Measurements from ENCODE around the gene NTM.

NTM gene

GRCh38 chr11:132231656-132232347 is 861.4 kb downstream of the NTM start:
- no peak for DNase-seq (ENCODE audit: low read depth in 2 of 2, low spot score in 1 of 2)

GRCh38 chr11:132234878-132235277 is 864.5 kb downstream of the NTM start:
- DNase-seq (ENCODE audit: low read depth in 2 of 2, low spot score in 1 of 2), result no peak

DNA sequence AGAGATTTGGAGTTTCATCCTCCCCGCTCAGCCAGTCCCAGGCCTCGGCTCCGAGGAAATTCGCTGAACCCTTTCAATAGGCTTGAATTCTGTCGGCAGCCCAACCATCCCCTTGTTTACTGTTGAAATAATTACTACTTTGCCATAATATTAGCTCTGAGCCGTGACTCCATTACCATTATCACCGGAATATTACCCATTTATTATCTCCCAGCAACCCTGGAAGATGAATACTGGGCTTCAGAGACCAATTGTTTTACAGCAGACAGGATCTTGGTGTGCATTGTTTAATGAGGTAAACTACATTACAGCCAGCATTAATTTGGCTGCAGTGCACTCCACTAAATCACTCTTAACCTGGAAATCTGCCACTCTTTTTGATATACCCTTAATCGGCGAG is 867.4 kb downstream of the NTM start:
- no peak for DNase-seq (ENCODE audit: low read depth in 2 of 2, low spot score in 1 of 2)

DNA sequence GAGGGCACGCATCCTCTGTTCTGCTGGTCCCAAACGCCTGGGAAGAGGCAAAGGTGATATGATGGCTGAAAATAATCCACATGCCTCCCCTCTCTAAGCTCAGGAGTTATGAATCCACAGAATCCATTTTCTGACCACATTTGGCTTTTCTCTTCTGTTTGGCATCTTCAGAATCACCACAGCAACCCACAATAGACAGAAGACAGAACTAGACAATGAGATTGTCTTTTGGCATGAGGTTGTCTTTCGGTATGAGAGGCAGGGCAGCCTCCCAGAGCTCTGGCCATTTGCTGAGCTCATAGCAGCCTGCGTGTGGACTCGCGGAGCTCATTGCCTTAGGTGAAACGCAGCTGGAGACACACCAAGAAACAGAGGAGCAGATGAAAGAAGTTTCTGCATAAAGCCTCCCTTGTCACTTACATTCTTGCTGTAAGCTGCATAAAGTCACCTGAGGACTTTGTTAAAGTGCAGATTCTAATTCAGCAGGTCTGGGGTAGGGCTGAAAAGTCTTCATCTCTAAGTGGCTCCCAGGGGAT is 868.0 kb downstream of the NTM start:
- no peak for DNase-seq (ENCODE audit: low read depth in 2 of 2, low spot score in 1 of 2)

- DNase-seq (ENCODE audit: low read depth in 2 of 2, low spot score in 1 of 2), result no peak
These were observed 870.0 kb downstream of the NTM start for GRCh38 chr11:132240374-132240773.

GRCh38 chr11:132242632-132243031 is 872.2 kb downstream of the NTM start:
- no peak for DNase-seq (ENCODE audit: low read depth in 2 of 2, low spot score in 1 of 2)

DNA sequence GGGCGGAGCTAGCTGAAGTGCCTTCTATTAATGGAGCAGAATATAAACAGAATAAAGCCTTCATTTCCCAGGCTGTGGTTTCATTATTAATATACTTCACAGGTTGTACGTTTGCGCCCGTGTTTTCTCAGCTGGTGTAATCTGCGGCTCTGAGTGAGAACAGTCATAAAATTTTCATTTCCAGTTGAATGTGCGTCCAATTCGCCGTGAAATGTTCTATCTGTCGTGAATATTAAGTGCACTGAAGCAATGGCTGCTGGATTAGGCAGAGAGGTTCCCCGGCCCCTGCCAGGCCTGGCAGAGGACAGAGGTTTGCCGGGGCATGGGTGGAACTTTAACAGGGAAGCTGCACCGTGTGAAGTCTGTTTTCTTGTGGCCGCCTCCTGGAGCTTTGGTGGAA is 874.4 kb downstream of the NTM start:
- DNase-seq (ENCODE audit: low read depth in 2 of 2, low spot score in 1 of 2), result no peak

DNA sequence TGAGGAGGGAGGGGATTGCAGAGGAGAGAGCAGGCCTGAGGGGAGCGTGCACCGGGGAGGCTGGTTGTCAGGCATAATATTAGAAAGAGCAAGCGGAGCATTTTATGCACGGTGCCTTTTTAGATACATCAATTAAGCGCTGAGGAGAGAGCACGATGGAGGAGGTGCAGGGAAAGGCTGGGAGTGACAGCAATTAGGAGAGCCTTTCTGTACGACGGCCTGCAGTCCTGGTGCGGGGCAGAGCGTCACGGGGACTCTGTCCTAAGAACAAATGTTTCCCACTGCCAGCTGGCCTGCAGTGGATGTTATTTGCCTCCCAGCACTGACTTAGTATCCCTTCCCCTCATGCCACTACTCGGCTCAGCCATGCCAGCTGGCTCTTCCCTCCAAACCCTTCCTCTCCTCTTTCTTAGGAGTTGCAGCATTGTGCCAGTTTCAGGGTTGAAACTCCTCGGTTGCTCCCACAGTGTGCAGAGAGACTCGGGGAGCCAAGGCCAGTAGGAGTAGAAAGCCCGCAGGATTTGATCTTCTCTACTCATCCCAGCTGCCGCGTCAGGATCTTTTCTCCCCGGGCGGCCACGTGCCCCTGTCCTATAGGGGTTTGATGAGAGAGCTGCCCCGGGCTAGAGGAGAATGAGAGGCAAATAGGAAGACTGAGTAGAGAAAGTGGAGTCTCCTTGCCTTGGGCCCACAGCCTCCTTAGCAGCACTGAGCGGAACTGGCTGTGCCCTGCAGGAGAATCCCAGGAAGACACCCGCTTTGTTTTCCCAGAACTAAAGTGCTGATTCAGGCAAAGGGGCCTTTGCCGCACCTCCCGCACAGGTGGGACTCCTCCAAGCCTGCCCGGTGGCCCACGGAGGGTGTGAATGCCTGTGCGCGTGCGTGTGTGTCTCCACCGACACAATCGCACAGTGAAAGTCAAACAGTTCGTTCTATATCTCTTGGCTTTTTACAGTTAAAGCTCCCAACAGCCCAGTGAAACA is 875.3 kb downstream of the NTM start:
- no peak for DNase-seq (ENCODE audit: low read depth in 2 of 2, low spot score in 1 of 2)

- DNase-seq (ENCODE audit: low read depth in 2 of 2, low spot score in 1 of 2), result no peak
These were observed 878.2 kb downstream of the NTM start for GRCh38 chr11:132248580-132248979.

DNA sequence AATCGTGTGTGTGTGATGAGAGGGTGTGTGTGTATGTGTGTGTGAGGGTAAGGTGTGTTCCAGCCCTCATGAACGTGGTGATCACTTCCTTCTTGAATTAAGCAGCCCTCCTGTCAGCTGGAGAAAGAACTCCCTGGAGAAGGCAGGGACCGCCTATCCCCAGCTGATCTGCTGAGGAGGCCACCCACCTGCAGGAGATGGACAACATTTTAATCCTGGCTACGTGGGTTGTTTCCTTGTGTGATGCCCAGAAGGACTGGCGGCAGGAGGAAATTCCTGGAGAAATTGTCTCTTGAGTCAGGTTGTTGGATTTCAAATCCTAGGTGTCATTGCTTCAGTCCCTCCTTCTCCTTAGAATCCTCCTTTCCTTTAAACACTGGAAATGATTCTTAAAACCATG is 878.8 kb downstream of the NTM start:
- DNase-seq (ENCODE audit: low read depth in 2 of 2, low spot score in 1 of 2), result no peak

DNA sequence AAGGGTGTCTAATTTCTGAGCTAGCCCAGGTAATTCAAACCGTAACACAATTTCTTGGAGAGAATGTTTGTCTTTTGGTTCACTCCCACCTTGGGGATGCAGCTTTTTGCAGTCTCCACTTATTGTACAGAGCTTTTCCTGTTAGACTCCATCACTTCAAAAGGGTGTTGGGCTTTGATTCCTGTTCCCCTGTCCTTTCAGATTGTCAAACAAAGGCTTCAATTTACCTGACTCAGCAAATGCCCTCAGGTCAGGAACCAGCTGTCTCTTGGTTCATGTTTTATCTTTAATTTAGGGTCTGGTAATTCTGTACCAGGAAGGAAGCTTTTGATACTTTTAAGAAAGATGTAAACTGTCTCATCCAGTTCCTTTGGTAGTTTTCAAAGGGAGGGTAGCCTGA is 880.6 kb downstream of the NTM start:
- no peak for DNase-seq (ENCODE audit: low read depth in 2 of 2, low spot score in 1 of 2)

DNA sequence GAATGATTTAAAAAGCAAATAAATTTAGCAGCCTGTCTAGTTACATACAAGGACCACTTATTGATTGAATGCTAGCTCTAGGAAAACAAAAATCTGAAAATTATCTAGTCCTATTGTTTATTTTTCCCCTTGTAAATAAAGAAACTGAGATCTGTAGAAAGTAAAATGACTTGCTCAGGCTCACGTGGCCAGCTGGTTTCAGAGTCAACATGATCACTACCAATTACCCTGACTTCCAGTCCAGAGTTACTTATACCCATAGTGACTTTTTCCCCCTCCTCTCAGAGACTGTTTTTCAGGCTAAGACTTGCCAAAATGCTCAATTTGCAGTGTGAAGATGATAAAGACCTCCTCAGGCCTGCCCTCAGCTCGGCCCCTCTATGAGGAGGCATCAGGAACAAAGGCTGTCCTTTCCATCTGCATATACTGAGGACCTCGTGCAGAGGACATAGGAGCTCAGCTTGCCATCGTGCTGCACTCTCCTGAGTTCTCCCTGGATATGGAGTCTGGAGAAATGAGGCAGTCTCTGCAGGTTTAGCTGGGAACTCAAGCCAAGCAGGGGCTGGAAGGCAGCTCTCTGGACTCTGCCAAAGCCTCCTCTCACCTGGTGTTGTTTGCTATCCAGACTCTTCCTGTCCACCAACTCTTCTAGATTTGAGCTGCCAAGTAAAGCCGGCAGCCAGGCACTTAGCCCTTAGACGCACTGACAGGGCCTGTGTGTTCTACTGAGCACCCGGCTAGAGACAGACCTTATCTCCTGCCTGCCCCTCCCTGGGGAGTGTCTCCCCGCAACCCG is 883.3 kb downstream of the NTM start:
- DNase-seq (ENCODE audit: low read depth in 2 of 2, low spot score in 1 of 2), result no peak

DNA sequence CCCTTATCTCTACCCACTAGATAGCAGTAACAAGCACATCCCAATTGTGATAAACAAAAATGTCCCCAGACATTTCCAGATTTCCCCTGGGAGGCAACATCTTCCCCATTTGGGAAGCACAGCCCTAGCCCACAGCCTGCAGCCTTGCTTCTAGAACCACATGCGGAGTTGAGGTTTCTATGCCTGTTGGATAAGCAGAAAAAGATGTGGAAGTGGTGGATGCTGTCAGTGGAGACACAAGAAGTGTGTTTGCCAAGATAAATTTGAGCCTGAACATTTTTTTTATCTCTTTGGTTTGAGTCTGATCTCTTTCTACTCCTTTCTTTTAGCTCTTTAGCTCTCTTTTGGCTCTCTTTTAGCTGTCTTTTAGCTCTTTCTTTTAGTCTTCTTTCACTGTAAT is 884.5 kb downstream of the NTM start:
- DNase-seq (ENCODE audit: low read depth in 2 of 2, low spot score in 1 of 2), result no peak

GRCh38 chr11:132256528-132257279 is 886.3 kb downstream of the NTM start:
- no peak for DNase-seq (ENCODE audit: low read depth in 2 of 2, low spot score in 1 of 2)

GRCh38 chr11:132257871-132258270 is 887.5 kb downstream of the NTM start:
- no peak for DNase-seq (ENCODE audit: low read depth in 2 of 2, low spot score in 1 of 2)

GRCh38 chr11:132258875-132259274 is 888.5 kb downstream of the NTM start:
- DNase-seq (ENCODE audit: low read depth in 2 of 2, low spot score in 1 of 2), result no peak

- no peak for DNase-seq (ENCODE audit: low read depth in 2 of 2, low spot score in 1 of 2)
These were observed 890.2 kb downstream of the NTM start for GRCh38 chr11:132260636-132261035.

DNA sequence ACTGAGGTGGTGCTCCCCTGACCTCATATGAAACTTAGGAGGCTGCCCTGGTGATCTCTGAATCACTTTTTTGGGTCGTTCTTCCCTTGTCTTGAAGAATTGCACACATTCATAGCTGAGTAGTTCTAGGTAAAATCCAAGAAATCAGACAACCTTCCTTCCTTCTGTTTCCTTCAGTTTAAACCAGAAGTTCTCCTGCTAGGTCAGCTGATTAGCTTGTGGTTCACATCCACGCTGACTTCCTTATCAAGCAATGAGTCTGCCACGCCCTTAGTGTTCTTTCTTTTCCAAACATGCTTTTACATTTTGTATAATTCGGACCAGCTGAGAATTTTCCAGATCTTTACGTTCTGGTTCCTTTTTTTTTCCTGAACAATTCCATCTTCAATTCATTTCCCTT is 892.8 kb downstream of the NTM start:
- DNase-seq (ENCODE audit: low read depth in 2 of 2, low spot score in 1 of 2), result no peak

- DNase-seq (ENCODE audit: low read depth in 2 of 2, low spot score in 1 of 2), result no peak
These were observed 893.5 kb downstream of the NTM start for GRCh38 chr11:132263875-132264274.

DNA sequence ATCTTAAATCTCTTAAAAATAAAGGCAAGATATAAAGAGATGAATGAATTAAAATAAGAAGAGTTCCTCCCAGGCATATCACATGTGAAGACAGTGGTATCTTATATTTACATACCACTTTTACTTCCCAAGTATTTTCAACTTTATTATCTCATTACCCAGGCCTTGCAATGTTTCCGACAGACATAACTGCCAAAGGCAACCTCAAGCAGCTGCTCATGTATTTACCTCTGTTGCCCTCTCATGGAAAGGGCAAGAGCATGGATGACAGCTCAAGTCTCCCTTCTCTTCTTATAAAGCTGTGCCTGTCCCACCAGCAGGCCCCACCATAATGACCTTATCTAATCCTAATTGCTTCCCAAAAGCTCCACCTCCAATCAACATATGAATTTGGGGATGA is 894.2 kb downstream of the NTM start:
- DNase-seq (ENCODE audit: low read depth in 2 of 2, low spot score in 1 of 2), result no peak
